OCI-LY3 (cell line): ENCODE data around the gene ADGRA3.

Experiments
- H2AFZ ChIP-seq: fragments of 200-600, 300-600 bp; shearing (Covaris generic); 2 replicates; pipeline ENCODE4 v1.6.0; 2014; ENCODE audit warnings: antibody characterized with exemption, low read depth, low read length
- H3K27ac ChIP-seq: fragments of 200-600, 300-600 bp; sonication (generic); 2 replicates; pipeline ENCODE4 v1.5.1; 2014; ENCODE audit warnings: mild to moderate bottlenecking, low read length, moderate library complexity, mixed read lengths
- H3K27me3 ChIP-seq: fragments of 200-600, 300-600 bp; sonication (generic); 2 replicates; pipeline ENCODE4 v1.6.1; 2014; ENCODE audit warnings: low read depth, low read length, mixed read lengths
- H3K36me3 ChIP-seq: fragments of 200-600, 300-600 bp; sonication (generic); replicated peaks from 2 replicates; pipeline ENCODE3; 2014; ENCODE audit warnings: low read depth, low read length, mixed read lengths
- H3K4me1 ChIP-seq: fragments of 300-600, 200-600 bp; sonication (generic); 2 replicates; pipeline ENCODE4 v1.6.1; 2014; ENCODE audit warnings: low read length, mixed read lengths
- H3K4me2 ChIP-seq: fragments of 200-600, 300-600 bp; sonication (generic); 2 replicates; pipeline ENCODE4 v1.6.1; 2014; ENCODE audit warnings: low read length, mixed read lengths
- H3K4me3 ChIP-seq: fragments of 300-600, 200-600 bp; sonication (generic); 2 replicates; pipeline ENCODE4 v1.5.1; 2014; ENCODE audit warnings: antibody characterized with exemption, mild to moderate bottlenecking, low read length, moderate library complexity
- H3K79me2 ChIP-seq: fragments of 300-600, 200-600 bp; shearing (Covaris generic); 2 replicates; pipeline ENCODE4 v1.6.1; 2014; ENCODE audit warnings: mild to moderate bottlenecking, low read length, mixed read lengths
- H3K9ac ChIP-seq: fragments of 300-600, 200-600 bp; shearing (Covaris generic); 2 replicates; pipeline ENCODE4 v1.6.0; 2014; ENCODE audit warnings: mild to moderate bottlenecking, low read length, moderate library complexity
- H3K9me3 ChIP-seq: fragments of 200-600, 300-600 bp; shearing (Covaris generic); 2 replicates; pipeline ENCODE4 v1.6.1; 2014; ENCODE audit warnings: low read length, mixed read lengths; ENCODE audit not compliant: insufficient read depth
- H4K20me1 ChIP-seq: fragments of 200-600, 300-600 bp; sonication (generic); 2 replicates; pipeline ENCODE4 v1.6.1; 2016; ENCODE audit warnings: low read length, mixed read lengths; ENCODE audit not compliant: insufficient read depth
- CTCF ChIP-seq: fragments of 200-600, 300-600 bp; sonication (generic); IDR thresholded peaks from 2 replicates; pipeline ENCODE4 v1.5.1; 2014; ENCODE audit warnings: antibody characterized with exemption, low read length, low read depth
- EZH2phosphoT487 ChIP-seq: fragments of 200-600 bp; shearing (Covaris generic); IDR thresholded peaks from 2 replicates; pipeline ENCODE4 v1.6.1; 2018; ENCODE audit warnings: antibody characterized with exemption, mixed run types, low read depth

Gene ADGRA3

DNA sequence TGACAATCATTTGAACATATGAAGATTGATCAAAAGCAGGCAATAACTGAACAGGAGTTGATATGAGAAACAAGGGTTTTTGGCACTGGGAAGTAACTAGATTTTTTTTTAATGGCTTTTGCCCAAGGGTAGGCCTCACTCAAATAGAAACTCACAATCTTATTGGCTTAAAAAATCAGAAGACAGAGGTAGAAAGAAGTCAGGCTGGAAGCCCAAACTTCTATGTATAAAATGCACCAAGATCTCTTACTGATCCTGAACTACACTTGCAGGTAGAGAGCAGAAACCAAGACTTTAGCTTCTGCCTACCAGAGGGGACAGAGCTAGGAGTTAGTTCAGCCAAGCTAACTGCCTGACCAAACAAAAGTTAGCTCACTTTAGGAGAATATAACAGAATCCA, 74.9 kb downstream of the ADGRA3 start:
- no peak overlapping the region for H3K4me2 ChIP-seq
- H3K27ac ChIP-seq, result no peak overlapping the region
- no peaks in the 10 kb centered on the region for H3K9me3 ChIP-seq
- H3K27me3 ChIP-seq, result no peaks in the 10 kb centered on the region
- TF ChIP-seq EZH2phosphoT487 (no peak), CTCF (no peak)
- no peak overlapping the region for H3K9ac ChIP-seq
- H2AFZ ChIP-seq, result no peak overlapping the region
- H3K36me3 ChIP-seq, result no peaks in the 10 kb centered on the region
- no peaks in the 10 kb centered on the region for H4K20me1 ChIP-seq
- no peaks in the 10 kb centered on the region for H3K4me1 ChIP-seq
- no peak overlapping the region for H3K4me3 ChIP-seq
- H3K79me2 ChIP-seq, result no peaks in the 10 kb centered on the region

DNA sequence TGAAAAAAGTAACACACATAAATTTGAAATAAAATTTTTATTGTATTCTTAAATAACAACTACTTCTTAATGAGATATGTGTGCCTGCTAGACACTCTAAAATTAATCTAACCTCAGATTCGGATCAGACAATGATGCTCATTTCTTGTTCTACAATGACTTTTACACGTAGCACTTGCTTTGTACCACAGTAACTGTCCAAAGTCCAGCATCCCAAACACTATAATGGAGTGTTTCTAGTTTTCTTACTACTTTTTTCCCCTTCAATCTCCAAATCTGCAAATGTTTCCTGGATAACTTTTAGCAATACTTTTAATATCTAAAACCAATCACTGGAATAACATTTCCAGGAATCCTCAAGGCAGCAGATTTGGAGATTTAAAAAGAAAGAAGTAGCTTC, 75.9 kb downstream of the ADGRA3 start:
- Histone ChIP-seq H3K4me1 (no peaks in the 10 kb centered on the region), H2AFZ (no peak overlapping the region), H3K4me3 (no peak overlapping the region), H4K20me1 (no peaks in the 10 kb centered on the region), H3K27me3 (no peaks in the 10 kb centered on the region), H3K4me2 (no peak overlapping the region), H3K9ac (no peak overlapping the region), H3K9me3 (no peaks in the 10 kb centered on the region), H3K79me2 (no peaks in the 10 kb centered on the region), H3K27ac (no peak overlapping the region), H3K36me3 (no peaks in the 10 kb centered on the region)
- TF ChIP-seq CTCF (no peak), EZH2phosphoT487 (no peak)

GRCh38 chr4:22435652-22436051, 80.2 kb downstream of the ADGRA3 start:
- Histone ChIP-seq H3K79me2 (no peaks in the 10 kb centered on the region), H3K36me3 (no peaks in the 10 kb centered on the region), H4K20me1 (no peaks in the 10 kb centered on the region), H3K4me2 (no peak overlapping the region), H3K27me3 (no peaks in the 10 kb centered on the region), H3K4me1 (no peaks in the 10 kb centered on the region), H3K9ac (no peak overlapping the region), H3K4me3 (no peak overlapping the region), H3K27ac (no peak overlapping the region), H3K9me3 (no peaks in the 10 kb centered on the region), H2AFZ (no peak overlapping the region)
- TF ChIP-seq CTCF (no peak), EZH2phosphoT487 (no peak)

DNA sequence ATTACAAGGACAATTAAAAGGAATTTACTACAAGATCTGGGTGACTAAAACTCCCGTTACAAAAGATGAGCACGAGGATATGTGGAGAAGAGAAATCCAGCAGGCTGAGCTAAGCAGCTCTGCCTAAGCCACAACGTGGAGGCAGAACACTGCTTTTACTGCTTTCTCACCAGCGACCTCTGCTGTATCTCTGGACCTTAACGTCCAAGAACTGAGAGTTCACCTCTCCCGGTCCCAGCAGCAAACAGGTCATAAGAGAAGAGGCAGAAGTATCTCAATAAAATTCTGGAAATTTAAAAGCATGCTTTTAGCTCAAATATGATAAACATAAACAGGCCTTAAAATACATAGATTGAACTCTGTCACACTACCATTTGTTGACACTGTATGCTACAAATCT, 81.0 kb downstream of the ADGRA3 start:
- Histone ChIP-seq H3K4me2 (0 out of 2 replicates have a peak overlapping the region, but pooled peaks have one; percentile 8), H3K79me2 (no peaks in the 10 kb centered on the region), H3K9me3 (no peaks in the 10 kb centered on the region), H3K4me3 (no peak overlapping the region), H3K27me3 (no peaks in the 10 kb centered on the region), H4K20me1 (no peaks in the 10 kb centered on the region), H3K27ac (no peak overlapping the region), H3K4me1 (no peaks in the 10 kb centered on the region), H2AFZ (no peak overlapping the region), H3K36me3 (no peaks in the 10 kb centered on the region), H3K9ac (no peak overlapping the region)
- TF ChIP-seq EZH2phosphoT487, result no peak
- TF ChIP-seq CTCF, result peak; percentile 63
